GM13976 (cell line): Measurements from ENCODE around the gene NIN.

Source experiments
- DNase-seq: peaks from one replicate; pipeline ENCODE4 v3.0.0; 2012; ENCODE audit warnings: low spot score
- CTCF ChIP-seq: IDR thresholded peaks from 2 replicates; pipeline ENCODE4 v1.5.1; 2012; ENCODE audit warnings: borderline replicate concordance, mild to moderate bottlenecking; ENCODE audit not compliant: insufficient read depth; ENCODE audit errors: extremely low read depth, missing control alignments, control extremely low read depth
- in situ Hi-C: fragments of 300-500 bp; cut with MboI; formaldehyde crosslinking; loops from one replicate; pipeline ENCODE4 v1.12.0; 2022; ENCODE audit warnings: low sequenced_read_pairs, mixed read lengths, inconsistent platforms; ENCODE audit not compliant: unreplicated experiment

NIN gene

GRCh38 chr14:50679674-50680073, 151.3 kb downstream of the NIN start:
- TF ChIP-seq CTCF = no peak
- DNase-seq = no peak
- in situ Hi-C loops = no loop called here

- no peak for TF ChIP-seq CTCF
- no peak for DNase-seq
- in situ Hi-C loops = no loop called here
These were observed 152.8 kb downstream of the NIN start for GRCh38 chr14:50678163-50678562.

- TF ChIP-seq CTCF = no peak
- in situ Hi-C loops = no loop called here
- peak; percentile 40 for DNase-seq
These were observed 153.4 kb downstream of the NIN start for GRCh38 chr14:50677527-50678063.

GRCh38 chr14:50676814-50677516, 154.0 kb downstream of the NIN start:
- no peak for TF ChIP-seq CTCF
- in situ Hi-C loops = no loop called here
- peak; percentile 31 for DNase-seq

GRCh38 chr14:50675597-50675996, 155.4 kb downstream of the NIN start:
- DNase-seq = no peak
- no peak for TF ChIP-seq CTCF
- in situ Hi-C loops = no loop called here

- DNase-seq = no peak
- no peak for TF ChIP-seq CTCF
- in situ Hi-C loops = no loop called here
These were observed 160.1 kb downstream of the NIN start for GRCh38 chr14:50670866-50671256.
